Measurements from ENCODE around the gene CD1C. TPM values are rescaled to one million over a fixed set of nuclear protein-coding genes. Genes with fewer than 3 reads are reported as not detected.
"Not testable (repeated sequence)": the region's sequence is repeated elsewhere in the genome, so short reads cannot be mapped to it uniquely, and the experiment has no call there.

Gene CD1C
- total RNA-seq, 5 donors from 2014 or later (not counting 1 experiment from before 2014, with no cell fraction given): 0.26 to 1.4 (median 0.70) TPM

GRCh38 chr1:158255656-158256055, 34.1 kb upstream of the CD1C start:
- Mint-ChIP-seq H3K4me1 (peaks cover 0 to 3% (median 3%) of the 10 kb centered on the region in 3 donors), H3K36me3 (no peaks in the 10 kb centered on the region), H3K4me3 (no peak overlapping the region), H3K27ac (no peak overlapping the region), H3K27me3 (peaks cover 23 to 26% of the 10 kb centered on the region in 2 donors), H3K9me3 (no peaks in the 10 kb centered on the region)
- no peaks in the 10 kb centered on the region for H3K9me3 ChIP-seq
- ChIA-PET CTCF (no interaction called here), POLR2A (no interaction called here)
- no peak overlapping the region for H3K4me3 ChIP-seq (ENCODE audit: control insufficient read depth in 1 of 2, extremely low read depth in 1 of 2, low read length in 1 of 2)
- DNase-seq: no peak
- no peak overlapping the region for H3K27ac ChIP-seq (ENCODE audit: low read length)
- no peak for ATAC-seq (replicated peaks in 1 of 4)
- no peaks in the 10 kb centered on the region for H3K36me3 ChIP-seq (ENCODE audit: control insufficient read depth in 2 of 2, extremely low read depth in 1 of 2, insufficient read depth in 1 of 2, low read length in 1 of 2)
- H3K4me1 ChIP-seq (ENCODE audit: control insufficient read depth in 1 of 2, extremely low read depth in 1 of 2, insufficient read depth in 2 of 2, low read length in 2 of 2): peaks cover 0 to 3% of the 10 kb centered on the region in 2 experiments
- peaks cover under 1 to 12% of the 10 kb centered on the region in 2 experiments for H3K27me3 ChIP-seq (replicated peaks in 1 of 2; ENCODE audit: control insufficient read depth in 2 of 2, extremely low read depth in 1 of 2, insufficient read depth in 2 of 2, low read length in 1 of 2)

GRCh38 chr1:158256747-158257146, 33.0 kb upstream of the CD1C start:
- CTCF ChIA-PET; POLR2A ChIA-PET; H3K27ac Mint-ChIP-seq; DNase-seq; H3K4me3 ChIP-seq (ENCODE audit: control insufficient read depth in 1 of 2, extremely low read depth in 1 of 2, low read length in 1 of 2); H3K4me1 ChIP-seq (ENCODE audit: control insufficient read depth in 1 of 2, extremely low read depth in 1 of 2, insufficient read depth in 2 of 2, low read length in 2 of 2); H3K9me3 Mint-ChIP-seq; H3K27me3 ChIP-seq (replicated peaks in 1 of 2; ENCODE audit: control insufficient read depth in 2 of 2, extremely low read depth in 1 of 2, insufficient read depth in 2 of 2, low read length in 1 of 2); ATAC-seq (replicated peaks in 1 of 4); H3K4me1 Mint-ChIP-seq; H3K9me3 ChIP-seq; H3K36me3 Mint-ChIP-seq; H3K4me3 Mint-ChIP-seq; H3K27ac ChIP-seq (ENCODE audit: low read length); H3K36me3 ChIP-seq (ENCODE audit: control insufficient read depth in 2 of 2, extremely low read depth in 1 of 2, insufficient read depth in 1 of 2, low read length in 1 of 2): not testable (repeated sequence)
- 90% methylated on average over 7 of the region's 9 CpGs for WGBS (ENCODE audit: insufficient coverage)
- peaks cover 25 to 27% of the 10 kb centered on the region in 2 donors for H3K27me3 Mint-ChIP-seq

GRCh38 chr1:158257888-158258287, 31.8 kb upstream of the CD1C start:
- Histone ChIP-seq H3K27ac (ENCODE audit: low read length) (no peak overlapping the region), H3K36me3 (ENCODE audit: control insufficient read depth in 2 of 2, extremely low read depth in 1 of 2, insufficient read depth in 1 of 2, low read length in 1 of 2) (no peaks in the 10 kb centered on the region), H3K27me3 (replicated peaks in 1 of 2; ENCODE audit: control insufficient read depth in 2 of 2, extremely low read depth in 1 of 2, insufficient read depth in 2 of 2, low read length in 1 of 2) (peaks cover 0 to 7% of the 10 kb centered on the region in 2 experiments), H3K4me3 (ENCODE audit: control insufficient read depth in 1 of 2, extremely low read depth in 1 of 2, low read length in 1 of 2) (no peak overlapping the region), H3K9me3 (no peaks in the 10 kb centered on the region), H3K4me1 (ENCODE audit: control insufficient read depth in 1 of 2, extremely low read depth in 1 of 2, insufficient read depth in 2 of 2, low read length in 2 of 2) (peaks cover 0 to 3% of the 10 kb centered on the region in 2 experiments)
- Mint-ChIP-seq H3K27me3 (peaks cover 27 to 30% of the 10 kb centered on the region in 2 donors), H3K36me3 (no peaks in the 10 kb centered on the region), H3K4me3 (no peak overlapping the region), H3K4me1 (peaks cover 0 to 3% (median 0%) of the 10 kb centered on the region in 3 donors), H3K27ac (no peak overlapping the region), H3K9me3 (no peaks in the 10 kb centered on the region)
- ChIA-PET POLR2A (no interaction called here), CTCF (no interaction called here)
- WGBS (ENCODE audit: insufficient coverage): no CpG with 5 or more reads among the region's 2 CpGs
- no peak for DNase-seq
- no peak for ATAC-seq (replicated peaks in 1 of 4)

GRCh38 chr1:158259117-158259516, 30.6 kb upstream of the CD1C start:
- DNase-seq: no peak
- Mint-ChIP-seq H3K27ac (no peak overlapping the region), H3K4me3 (no peak overlapping the region), H3K36me3 (no peaks in the 10 kb centered on the region), H3K9me3 (no peaks in the 10 kb centered on the region), H3K27me3 (peaks cover 30 to 37% of the 10 kb centered on the region in 2 donors), H3K4me1 (peaks cover 0 to 3% (median 0%) of the 10 kb centered on the region in 3 donors)
- peaks cover 0 to 7% of the 10 kb centered on the region in 2 experiments for H3K27me3 ChIP-seq (replicated peaks in 1 of 2; ENCODE audit: control insufficient read depth in 2 of 2, extremely low read depth in 1 of 2, insufficient read depth in 2 of 2, low read length in 1 of 2)
- ATAC-seq (replicated peaks in 1 of 4): no peak
- no peaks in the 10 kb centered on the region for H3K9me3 ChIP-seq
- ChIA-PET POLR2A (no interaction called here), CTCF (no interaction called here)
- no peaks in the 10 kb centered on the region for H3K4me1 ChIP-seq (ENCODE audit: control insufficient read depth in 1 of 2, extremely low read depth in 1 of 2, insufficient read depth in 2 of 2, low read length in 2 of 2)
- no CpG with 5 or more reads among the region's 1 CpG for WGBS (ENCODE audit: insufficient coverage)
- H3K27ac ChIP-seq (ENCODE audit: low read length): no peak overlapping the region
- H3K4me3 ChIP-seq (ENCODE audit: control insufficient read depth in 1 of 2, extremely low read depth in 1 of 2, low read length in 1 of 2): no peak overlapping the region
- H3K36me3 ChIP-seq (ENCODE audit: control insufficient read depth in 2 of 2, extremely low read depth in 1 of 2, insufficient read depth in 1 of 2, low read length in 1 of 2): no peaks in the 10 kb centered on the region

GRCh38 chr1:158272681-158273080, 17.0 kb upstream of the CD1C start:
- H3K4me3 Mint-ChIP-seq: no peak overlapping the region
- Histone ChIP-seq H3K9me3 (no peaks in the 10 kb centered on the region), H3K27ac (ENCODE audit: low read length) (no peak overlapping the region), H3K27me3 (replicated peaks in 1 of 2; ENCODE audit: control insufficient read depth in 2 of 2, extremely low read depth in 1 of 2, insufficient read depth in 2 of 2, low read length in 1 of 2) (no peaks in the 10 kb centered on the region), H3K4me3 (ENCODE audit: control insufficient read depth in 1 of 2, extremely low read depth in 1 of 2, low read length in 1 of 2) (no peak overlapping the region), H3K36me3 (ENCODE audit: control insufficient read depth in 2 of 2, extremely low read depth in 1 of 2, insufficient read depth in 1 of 2, low read length in 1 of 2) (no peaks in the 10 kb centered on the region), H3K4me1 (ENCODE audit: control insufficient read depth in 1 of 2, extremely low read depth in 1 of 2, insufficient read depth in 2 of 2, low read length in 2 of 2) (peaks cover 0 to 2% of the 10 kb centered on the region in 2 experiments)
- DNase-seq (no peak), ATAC-seq (replicated peaks in 1 of 4) (no peak)
- no peak overlapping the region for H3K27ac Mint-ChIP-seq
- peaks cover 0 to 6% (median 4%) of the 10 kb centered on the region in 3 donors for H3K4me1 Mint-ChIP-seq
- H3K27me3 Mint-ChIP-seq: peaks cover 0 to 4% of the 10 kb centered on the region in 2 donors
- no peaks in the 10 kb centered on the region for H3K36me3 Mint-ChIP-seq
- ChIA-PET POLR2A (interaction anchor here in 1 of 2 donors (0.7 kb wide), 1 partner anchor 21 kb away, joined by 4 read pairs; no protein-coding TSS in a partner anchor), CTCF (no interaction called here)
- H3K9me3 Mint-ChIP-seq: peaks cover 0 to 2% (median 0%) of the 10 kb centered on the region in 3 donors

- no peak for DNase-seq
- H3K36me3 Mint-ChIP-seq: no peaks in the 10 kb centered on the region
- H3K4me3 Mint-ChIP-seq: no peak overlapping the region
- H3K27ac Mint-ChIP-seq: no peak overlapping the region
- Histone ChIP-seq H3K4me1 (ENCODE audit: control insufficient read depth in 1 of 2, extremely low read depth in 1 of 2, insufficient read depth in 2 of 2, low read length in 2 of 2) (peaks cover 0 to 2% of the 10 kb centered on the region in 2 experiments), H3K9me3 (no peaks in the 10 kb centered on the region), H3K27ac (ENCODE audit: low read length) (no peak overlapping the region), H3K36me3 (ENCODE audit: control insufficient read depth in 2 of 2, extremely low read depth in 1 of 2, insufficient read depth in 1 of 2, low read length in 1 of 2) (no peaks in the 10 kb centered on the region), H3K27me3 (replicated peaks in 1 of 2; ENCODE audit: control insufficient read depth in 2 of 2, extremely low read depth in 1 of 2, insufficient read depth in 2 of 2, low read length in 1 of 2) (peaks cover 0 to 2% of the 10 kb centered on the region in 2 experiments), H3K4me3 (ENCODE audit: control insufficient read depth in 1 of 2, extremely low read depth in 1 of 2, low read length in 1 of 2) (no peak overlapping the region)
- H3K27me3 Mint-ChIP-seq: no peaks in the 10 kb centered on the region
- peaks cover 0 to 6% (median 4%) of the 10 kb centered on the region in 3 donors for H3K4me1 Mint-ChIP-seq
- POLR2A ChIA-PET: no interaction called here
- CTCF ChIA-PET: no interaction called here
- no peak for ATAC-seq (replicated peaks in 1 of 4)
- peaks cover 0 to 7% (median 4%) of the 10 kb centered on the region in 3 donors for H3K9me3 Mint-ChIP-seq
- WGBS (ENCODE audit: insufficient coverage): 87% methylated on average over 5 of the region's 5 CpGs
Observed at GRCh38 chr1:158274797-158275196, 14.9 kb upstream of the CD1C start.

- H3K36me3 ChIP-seq (ENCODE audit: control insufficient read depth in 2 of 2, extremely low read depth in 1 of 2, insufficient read depth in 1 of 2, low read length in 1 of 2); H3K36me3 Mint-ChIP-seq; POLR2A ChIA-PET; H3K4me3 ChIP-seq (ENCODE audit: control insufficient read depth in 1 of 2, extremely low read depth in 1 of 2, low read length in 1 of 2); ATAC-seq (replicated peaks in 1 of 4); CTCF ChIA-PET; H3K4me3 Mint-ChIP-seq; H3K27ac ChIP-seq (ENCODE audit: low read length); H3K27ac Mint-ChIP-seq; DNase-seq; H3K9me3 ChIP-seq: not testable (repeated sequence)
- Histone ChIP-seq H3K4me1 (ENCODE audit: control insufficient read depth in 1 of 2, extremely low read depth in 1 of 2, insufficient read depth in 2 of 2, low read length in 2 of 2) (peaks cover 4 to 15% of the 10 kb centered on the region in 2 experiments), H3K27me3 (replicated peaks in 1 of 2; ENCODE audit: control insufficient read depth in 2 of 2, extremely low read depth in 1 of 2, insufficient read depth in 2 of 2, low read length in 1 of 2) (peaks cover 0 to 14% of the 10 kb centered on the region in 2 experiments)
- WGBS (ENCODE audit: insufficient coverage): 58% methylated on average over 2 of the region's 2 CpGs
- Mint-ChIP-seq H3K4me1 (peaks cover 15 to 17% (median 15%) of the 10 kb centered on the region in 3 donors), H3K27me3 (peaks cover 28 to 34% of the 10 kb centered on the region in 2 donors), H3K9me3 (peaks cover 4 to 22% (median 7%) of the 10 kb centered on the region in 3 donors)
Observed at GRCh38 chr1:158282421-158282820, 7.3 kb upstream of the CD1C start.
